ENCODE measurements around the gene LDHD. TPM values are rescaled to one million over a fixed set of nuclear protein-coding genes. Genes with fewer than 3 reads are reported as not detected.

The LDHD gene
- total and polyA plus RNA-seq, 2 of the 13 experiments (the other 11 are each of a cell fraction or from before 2014, with no cell fraction given): 9.1 to 9.8 TPM

GRCh38 chr16:75116081-75116910, at the start of gene LDHD (continued):
- TF ChIP-seq, protein P1, sequence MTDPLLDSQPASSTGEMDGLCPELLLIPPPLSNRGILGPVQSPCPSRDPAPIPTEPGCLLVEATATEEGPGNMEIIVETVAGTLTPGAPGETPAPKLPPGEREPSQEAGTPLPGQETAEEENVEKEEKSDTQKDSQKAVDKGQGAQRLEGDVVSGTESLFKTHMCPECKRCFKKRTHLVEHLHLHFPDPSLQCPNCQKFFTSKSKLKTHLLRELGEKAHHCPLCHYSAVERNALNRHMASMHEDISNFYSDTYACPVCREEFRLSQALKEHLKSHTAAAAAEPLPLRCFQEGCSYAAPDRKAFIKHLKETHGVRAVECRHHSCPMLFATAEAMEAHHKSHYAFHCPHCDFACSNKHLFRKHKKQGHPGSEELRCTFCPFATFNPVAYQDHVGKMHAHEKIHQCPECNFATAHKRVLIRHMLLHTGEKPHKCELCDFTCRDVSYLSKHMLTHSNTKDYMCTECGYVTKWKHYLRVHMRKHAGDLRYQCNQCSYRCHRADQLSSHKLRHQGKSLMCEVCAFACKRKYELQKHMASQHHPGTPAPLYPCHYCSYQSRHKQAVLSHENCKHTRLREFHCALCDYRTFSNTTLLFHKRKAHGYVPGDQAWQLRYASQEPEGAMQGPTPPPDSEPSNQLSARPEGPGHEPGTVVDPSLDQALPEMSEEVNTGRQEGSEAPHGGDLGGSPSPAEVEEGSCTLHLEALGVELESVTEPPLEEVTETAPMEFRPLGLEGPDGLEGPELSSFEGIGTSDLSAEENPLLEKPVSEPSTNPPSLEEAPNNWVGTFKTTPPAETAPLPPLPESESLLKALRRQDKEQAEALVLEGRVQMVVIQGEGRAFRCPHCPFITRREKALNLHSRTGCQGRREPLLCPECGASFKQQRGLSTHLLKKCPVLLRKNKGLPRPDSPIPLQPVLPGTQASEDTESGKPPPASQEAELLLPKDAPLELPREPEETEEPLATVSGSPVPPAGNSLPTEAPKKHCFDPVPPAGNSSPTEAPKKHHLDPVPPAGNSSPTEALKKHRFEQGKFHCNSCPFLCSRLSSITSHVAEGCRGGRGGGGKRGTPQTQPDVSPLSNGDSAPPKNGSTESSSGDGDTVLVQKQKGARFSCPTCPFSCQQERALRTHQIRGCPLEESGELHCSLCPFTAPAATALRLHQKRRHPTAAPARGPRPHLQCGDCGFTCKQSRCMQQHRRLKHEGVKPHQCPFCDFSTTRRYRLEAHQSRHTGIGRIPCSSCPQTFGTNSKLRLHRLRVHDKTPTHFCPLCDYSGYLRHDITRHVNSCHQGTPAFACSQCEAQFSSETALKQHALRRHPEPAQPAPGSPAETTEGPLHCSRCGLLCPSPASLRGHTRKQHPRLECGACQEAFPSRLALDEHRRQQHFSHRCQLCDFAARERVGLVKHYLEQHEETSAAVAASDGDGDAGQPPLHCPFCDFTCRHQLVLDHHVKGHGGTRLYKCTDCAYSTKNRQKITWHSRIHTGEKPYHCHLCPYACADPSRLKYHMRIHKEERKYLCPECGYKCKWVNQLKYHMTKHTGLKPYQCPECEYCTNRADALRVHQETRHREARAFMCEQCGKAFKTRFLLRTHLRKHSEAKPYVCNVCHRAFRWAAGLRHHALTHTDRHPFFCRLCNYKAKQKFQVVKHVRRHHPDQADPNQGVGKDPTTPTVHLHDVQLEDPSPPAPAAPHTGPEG (CRISPR knock-in tag; IDR thresholded peaks at IDR 0.05): peak; percentile 28; the same call in 1 of the 2 replicates
- TF ChIP-seq, protein P2, sequence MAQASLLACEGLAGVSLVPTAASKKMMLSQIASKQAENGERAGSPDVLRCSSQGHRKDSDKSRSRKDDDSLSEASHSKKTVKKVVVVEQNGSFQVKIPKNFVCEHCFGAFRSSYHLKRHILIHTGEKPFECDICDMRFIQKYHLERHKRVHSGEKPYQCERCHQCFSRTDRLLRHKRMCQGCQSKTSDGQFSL (CRISPR knock-in tag; IDR thresholded peaks at IDR 0.05): no peak
- TF ChIP-seq, protein P3, sequence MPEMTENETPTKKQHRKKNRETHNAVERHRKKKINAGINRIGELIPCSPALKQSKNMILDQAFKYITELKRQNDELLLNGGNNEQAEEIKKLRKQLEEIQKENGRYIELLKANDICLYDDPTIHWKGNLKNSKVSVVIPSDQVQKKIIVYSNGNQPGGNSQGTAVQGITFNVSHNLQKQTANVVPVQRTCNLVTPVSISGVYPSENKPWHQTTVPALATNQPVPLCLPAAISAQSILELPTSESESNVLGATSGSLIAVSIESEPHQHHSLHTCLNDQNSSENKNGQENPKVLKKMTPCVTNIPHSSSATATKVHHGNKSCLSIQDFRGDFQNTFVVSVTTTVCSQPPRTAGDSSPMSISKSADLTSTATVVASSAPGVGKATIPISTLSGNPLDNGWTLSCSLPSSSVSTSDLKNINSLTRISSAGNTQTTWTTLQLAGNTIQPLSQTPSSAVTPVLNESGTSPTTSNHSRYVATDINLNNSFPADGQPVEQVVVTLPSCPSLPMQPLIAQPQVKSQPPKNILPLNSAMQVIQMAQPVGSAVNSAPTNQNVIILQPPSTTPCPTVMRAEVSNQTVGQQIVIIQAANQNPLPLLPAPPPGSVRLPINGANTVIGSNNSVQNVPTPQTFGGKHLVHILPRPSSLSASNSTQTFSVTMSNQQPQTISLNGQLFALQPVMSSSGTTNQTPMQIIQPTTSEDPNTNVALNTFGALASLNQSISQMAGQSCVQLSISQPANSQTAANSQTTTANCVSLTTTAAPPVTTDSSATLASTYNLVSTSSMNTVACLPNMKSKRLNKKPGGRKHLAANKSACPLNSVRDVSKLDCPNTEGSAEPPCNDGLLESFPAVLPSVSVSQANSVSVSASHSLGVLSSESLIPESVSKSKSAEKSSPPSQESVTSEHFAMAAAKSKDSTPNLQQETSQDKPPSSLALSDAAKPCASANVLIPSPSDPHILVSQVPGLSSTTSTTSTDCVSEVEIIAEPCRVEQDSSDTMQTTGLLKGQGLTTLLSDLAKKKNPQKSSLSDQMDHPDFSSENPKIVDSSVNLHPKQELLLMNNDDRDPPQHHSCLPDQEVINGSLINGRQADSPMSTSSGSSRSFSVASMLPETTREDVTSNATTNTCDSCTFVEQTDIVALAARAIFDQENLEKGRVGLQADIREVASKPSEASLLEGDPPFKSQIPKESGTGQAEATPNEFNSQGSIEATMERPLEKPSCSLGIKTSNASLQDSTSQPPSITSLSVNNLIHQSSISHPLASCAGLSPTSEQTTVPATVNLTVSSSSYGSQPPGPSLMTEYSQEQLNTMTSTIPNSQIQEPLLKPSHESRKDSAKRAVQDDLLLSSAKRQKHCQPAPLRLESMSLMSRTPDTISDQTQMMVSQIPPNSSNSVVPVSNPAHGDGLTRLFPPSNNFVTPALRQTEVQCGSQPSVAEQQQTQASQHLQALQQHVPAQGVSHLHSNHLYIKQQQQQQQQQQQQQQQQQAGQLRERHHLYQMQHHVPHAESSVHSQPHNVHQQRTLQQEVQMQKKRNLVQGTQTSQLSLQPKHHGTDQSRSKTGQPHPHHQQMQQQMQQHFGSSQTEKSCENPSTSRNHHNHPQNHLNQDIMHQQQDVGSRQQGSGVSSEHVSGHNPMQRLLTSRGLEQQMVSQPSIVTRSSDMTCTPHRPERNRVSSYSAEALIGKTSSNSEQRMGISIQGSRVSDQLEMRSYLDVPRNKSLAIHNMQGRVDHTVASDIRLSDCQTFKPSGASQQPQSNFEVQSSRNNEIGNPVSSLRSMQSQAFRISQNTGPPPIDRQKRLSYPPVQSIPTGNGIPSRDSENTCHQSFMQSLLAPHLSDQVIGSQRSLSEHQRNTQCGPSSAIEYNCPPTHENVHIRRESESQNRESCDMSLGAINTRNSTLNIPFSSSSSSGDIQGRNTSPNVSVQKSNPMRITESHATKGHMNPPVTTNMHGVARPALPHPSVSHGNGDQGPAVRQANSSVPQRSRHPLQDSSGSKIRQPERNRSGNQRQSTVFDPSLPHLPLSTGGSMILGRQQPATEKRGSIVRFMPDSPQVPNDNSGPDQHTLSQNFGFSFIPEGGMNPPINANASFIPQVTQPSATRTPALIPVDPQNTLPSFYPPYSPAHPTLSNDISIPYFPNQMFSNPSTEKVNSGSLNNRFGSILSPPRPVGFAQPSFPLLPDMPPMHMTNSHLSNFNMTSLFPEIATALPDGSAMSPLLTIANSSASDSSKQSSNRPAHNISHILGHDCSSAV (CRISPR knock-in tag; IDR thresholded peaks at IDR 0.05; ENCODE audit: borderline replicate concordance): no peak
- TF ChIP-seq NFYB (CRISPR knock-in tag; IDR thresholded peaks at IDR 0.05): peak; percentile 76
- TF ChIP-seq, protein P4, sequence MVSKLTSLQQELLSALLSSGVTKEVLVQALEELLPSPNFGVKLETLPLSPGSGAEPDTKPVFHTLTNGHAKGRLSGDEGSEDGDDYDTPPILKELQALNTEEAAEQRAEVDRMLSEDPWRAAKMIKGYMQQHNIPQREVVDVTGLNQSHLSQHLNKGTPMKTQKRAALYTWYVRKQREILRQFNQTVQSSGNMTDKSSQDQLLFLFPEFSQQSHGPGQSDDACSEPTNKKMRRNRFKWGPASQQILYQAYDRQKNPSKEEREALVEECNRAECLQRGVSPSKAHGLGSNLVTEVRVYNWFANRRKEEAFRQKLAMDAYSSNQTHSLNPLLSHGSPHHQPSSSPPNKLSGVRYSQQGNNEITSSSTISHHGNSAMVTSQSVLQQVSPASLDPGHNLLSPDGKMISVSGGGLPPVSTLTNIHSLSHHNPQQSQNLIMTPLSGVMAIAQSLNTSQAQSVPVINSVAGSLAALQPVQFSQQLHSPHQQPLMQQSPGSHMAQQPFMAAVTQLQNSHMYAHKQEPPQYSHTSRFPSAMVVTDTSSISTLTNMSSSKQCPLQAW (CRISPR knock-in tag; IDR thresholded peaks at IDR 0.05): peak; percentile 62
- TF ChIP-seq, protein P5, sequence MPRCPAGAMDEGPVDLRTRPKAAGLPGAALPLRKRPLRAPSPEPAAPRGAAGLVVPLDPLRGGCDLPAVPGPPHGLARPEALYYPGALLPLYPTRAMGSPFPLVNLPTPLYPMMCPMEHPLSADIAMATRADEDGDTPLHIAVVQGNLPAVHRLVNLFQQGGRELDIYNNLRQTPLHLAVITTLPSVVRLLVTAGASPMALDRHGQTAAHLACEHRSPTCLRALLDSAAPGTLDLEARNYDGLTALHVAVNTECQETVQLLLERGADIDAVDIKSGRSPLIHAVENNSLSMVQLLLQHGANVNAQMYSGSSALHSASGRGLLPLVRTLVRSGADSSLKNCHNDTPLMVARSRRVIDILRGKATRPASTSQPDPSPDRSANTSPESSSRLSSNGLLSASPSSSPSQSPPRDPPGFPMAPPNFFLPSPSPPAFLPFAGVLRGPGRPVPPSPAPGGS (CRISPR knock-in tag; IDR thresholded peaks at IDR 0.05): peak; percentile 38; the same call in 1 of the 2 replicates
- TF ChIP-seq, protein P6, sequence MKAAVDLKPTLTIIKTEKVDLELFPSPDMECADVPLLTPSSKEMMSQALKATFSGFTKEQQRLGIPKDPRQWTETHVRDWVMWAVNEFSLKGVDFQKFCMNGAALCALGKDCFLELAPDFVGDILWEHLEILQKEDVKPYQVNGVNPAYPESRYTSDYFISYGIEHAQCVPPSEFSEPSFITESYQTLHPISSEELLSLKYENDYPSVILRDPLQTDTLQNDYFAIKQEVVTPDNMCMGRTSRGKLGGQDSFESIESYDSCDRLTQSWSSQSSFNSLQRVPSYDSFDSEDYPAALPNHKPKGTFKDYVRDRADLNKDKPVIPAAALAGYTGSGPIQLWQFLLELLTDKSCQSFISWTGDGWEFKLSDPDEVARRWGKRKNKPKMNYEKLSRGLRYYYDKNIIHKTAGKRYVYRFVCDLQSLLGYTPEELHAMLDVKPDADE (CRISPR knock-in tag; IDR thresholded peaks at IDR 0.05): no peak
